Skin epidermis (tissue), 12 donors: Measurements from ENCODE around the gene TNNT2.
A peak's percentile ranks its signal among the peaks of the same experiment; 100 is the strongest.

Experiments used
- H3K27ac ChIP-seq, 21 experiments: fragments of 200-600 bp; sonication (generic) in 11 of 21; one replicate each; pipeline ENCODE4 v1.5.0; 2020; ENCODE audit warnings: mild to moderate bottlenecking in 3 of 21, inconsistent platforms in 2 of 21, moderate library complexity in 2 of 21
- H3K4me3 ChIP-seq, 7 experiments: fragments of 200-600 bp; sonication (generic) in 2 of 7; one replicate each; pipeline ENCODE4 v1.5.0; 2020; ENCODE audit warnings: inconsistent platforms in 2 of 7, mild to moderate bottlenecking in 2 of 7, moderate library complexity in 1 of 7

The TNNT2 gene

GRCh38 chr1:201384406-201384782 lies 6.9 kb upstream of the TNNT2 start:
- H3K27ac ChIP-seq = peak overlapping the region in 1 of 21 experiments; percentile 23
- no peak overlapping the region for H3K4me3 ChIP-seq

GRCh38 chr1:201383647-201384405 lies 6.3 kb upstream of the TNNT2 start:
- peak overlapping the region in 1 of 21 experiments; percentile 23 for H3K27ac ChIP-seq
- H3K4me3 ChIP-seq = no peak overlapping the region

GRCh38 chr1:201381130-201381529 lies 3.6 kb upstream of the TNNT2 start:
- Histone ChIP-seq H3K27ac (no peak overlapping the region), H3K4me3 (no peak overlapping the region)

GRCh38 chr1:201379733-201380242 lies 2.3 kb upstream of the TNNT2 start:
- no peak overlapping the region for H3K4me3 ChIP-seq
- H3K27ac ChIP-seq = peak overlapping the region in 1 of 21 experiments; percentile 31

GRCh38 chr1:201378804-201379203 lies 1.3 kb upstream of the TNNT2 start:
- no peak overlapping the region for H3K27ac ChIP-seq
- H3K4me3 ChIP-seq = no peak overlapping the region

- no peak overlapping the region for H3K27ac ChIP-seq
- no peak overlapping the region for H3K4me3 ChIP-seq
Observed at GRCh38 chr1:201376464-201377374, 761 bp downstream of the TNNT2 start.

GRCh38 chr1:201376107-201376463 lies 1.4 kb downstream of the TNNT2 start:
- no peak overlapping the region for H3K27ac ChIP-seq
- no peak overlapping the region for H3K4me3 ChIP-seq

- Histone ChIP-seq H3K4me3 (no peak overlapping the region), H3K27ac (no peak overlapping the region)
Observed at GRCh38 chr1:201375169-201375568, 2.3 kb downstream of the TNNT2 start.

- Histone ChIP-seq H3K4me3 (no peak overlapping the region), H3K27ac (no peak overlapping the region)
Observed at GRCh38 chr1:201374364-201374763, 3.1 kb downstream of the TNNT2 start.

- Histone ChIP-seq H3K4me3 (no peak overlapping the region), H3K27ac (no peak overlapping the region)
Observed at GRCh38 chr1:201371792-201372191, 5.7 kb downstream of the TNNT2 start.

GRCh38 chr1:201371276-201371675 lies 6.2 kb downstream of the TNNT2 start:
- Histone ChIP-seq H3K4me3 (no peak overlapping the region), H3K27ac (no peak overlapping the region)

- H3K27ac ChIP-seq = no peak overlapping the region
- H3K4me3 ChIP-seq = no peak overlapping the region
Observed at GRCh38 chr1:201370500-201370899, 7.0 kb downstream of the TNNT2 start.

GRCh38 chr1:201369209-201369608 lies 8.3 kb downstream of the TNNT2 start:
- Histone ChIP-seq H3K4me3 (no peak overlapping the region), H3K27ac (no peak overlapping the region)

GRCh38 chr1:201366696-201367095 lies 10.8 kb downstream of the TNNT2 start:
- Histone ChIP-seq H3K27ac (no peak overlapping the region), H3K4me3 (no peak overlapping the region)

- H3K27ac ChIP-seq = no peak overlapping the region
- no peak overlapping the region for H3K4me3 ChIP-seq
Observed at GRCh38 chr1:201365251-201365650, 12.2 kb downstream of the TNNT2 start.

- Histone ChIP-seq H3K4me3 (no peak overlapping the region), H3K27ac (no peak overlapping the region)
Observed at GRCh38 chr1:201364808-201365105, 12.7 kb downstream of the TNNT2 start.

- no peak overlapping the region for H3K4me3 ChIP-seq
- H3K27ac ChIP-seq = no peak overlapping the region
Observed at GRCh38 chr1:201363467-201363866, 14.0 kb downstream of the TNNT2 start.

GRCh38 chr1:201362906-201363305 lies 14.6 kb downstream of the TNNT2 start:
- Histone ChIP-seq H3K4me3 (no peak overlapping the region), H3K27ac (no peak overlapping the region)

- Histone ChIP-seq H3K4me3 (no peak overlapping the region), H3K27ac (no peak overlapping the region)
Observed at GRCh38 chr1:201361652-201362504, 15.6 kb downstream of the TNNT2 start.
